HG03095 (cell line): Measurements from ENCODE around the gene C1QTNF9.
"Not testable (repeated sequence)": the region's sequence is repeated elsewhere in the genome, so short reads cannot be mapped to it uniquely, and the experiment has no call there.

Experiments
- ATAC-seq: cut with Tn5 transposase; IDR thresholded peaks from one replicate; pipeline ENCODE4 v1.9.1; 2021; ENCODE audit warnings: moderate library complexity; ENCODE audit not compliant: unreplicated experiment

Gene C1QTNF9

GRCh38 chr13:24319641-24320040 lies 10.3 kb downstream of the C1QTNF9 start:
- ATAC-seq: not testable (repeated sequence)

GRCh38 chr13:24321416-24321815 lies 12.0 kb downstream of the C1QTNF9 start:
- not testable (repeated sequence) for ATAC-seq

DNA sequence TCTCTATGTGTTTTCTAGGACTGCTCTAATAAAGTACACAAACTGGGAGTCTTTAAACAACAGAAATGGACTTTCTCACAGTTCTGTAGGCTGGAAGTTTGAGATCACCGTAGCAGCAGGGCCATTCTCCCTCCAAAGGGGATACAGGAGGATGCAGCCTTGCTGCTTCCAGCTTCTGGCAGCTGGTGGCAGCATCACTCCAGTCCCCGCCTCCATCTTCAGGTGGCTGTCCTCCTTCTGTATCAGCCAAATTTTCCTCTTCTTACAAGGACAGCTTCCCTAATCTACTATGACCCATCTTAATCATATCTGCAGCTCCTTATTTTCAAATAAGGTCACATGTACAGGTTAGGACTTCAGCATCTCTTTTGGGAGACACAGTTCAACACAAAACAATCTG lies 13.1 kb downstream of the C1QTNF9 start:
- ATAC-seq: not testable (repeated sequence)

DNA sequence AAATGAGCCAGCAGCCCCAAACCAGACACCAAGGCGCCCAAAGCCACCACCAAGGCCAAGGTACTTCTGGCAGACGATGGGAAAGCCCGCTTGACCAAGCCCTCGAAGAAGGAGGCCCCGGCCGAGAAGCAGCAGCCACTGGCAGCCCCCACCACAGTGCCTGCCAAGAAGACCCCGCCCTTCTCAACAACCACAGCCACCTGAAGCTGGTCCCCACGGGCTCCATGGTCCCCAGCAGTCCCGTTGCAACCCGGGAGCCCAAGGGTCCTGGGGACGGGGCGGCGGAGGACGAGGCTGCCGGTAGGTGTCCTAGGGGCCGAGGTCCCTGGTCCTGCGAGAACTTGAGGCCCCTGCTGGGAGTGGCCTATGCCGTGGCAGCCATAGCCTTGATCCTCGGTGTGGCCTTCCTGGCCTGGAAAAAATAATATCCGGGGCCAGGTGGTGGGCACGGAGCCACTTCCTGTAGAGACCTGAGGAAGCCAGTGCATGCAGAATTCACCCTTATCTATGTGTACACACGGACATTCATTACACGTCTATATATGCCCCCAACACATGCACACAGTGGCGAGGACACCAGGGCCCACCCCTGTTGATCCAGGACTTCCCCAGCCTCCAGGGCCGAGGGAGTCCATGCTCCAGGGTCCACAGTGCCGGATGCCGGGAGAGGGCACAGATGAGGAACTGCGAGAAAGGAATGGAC lies 13.8 kb downstream of the C1QTNF9 start:
- ATAC-seq: no peak

- no peak for ATAC-seq
Observed at GRCh38 chr13:24323739-24324075, 14.3 kb downstream of the C1QTNF9 start.

DNA sequence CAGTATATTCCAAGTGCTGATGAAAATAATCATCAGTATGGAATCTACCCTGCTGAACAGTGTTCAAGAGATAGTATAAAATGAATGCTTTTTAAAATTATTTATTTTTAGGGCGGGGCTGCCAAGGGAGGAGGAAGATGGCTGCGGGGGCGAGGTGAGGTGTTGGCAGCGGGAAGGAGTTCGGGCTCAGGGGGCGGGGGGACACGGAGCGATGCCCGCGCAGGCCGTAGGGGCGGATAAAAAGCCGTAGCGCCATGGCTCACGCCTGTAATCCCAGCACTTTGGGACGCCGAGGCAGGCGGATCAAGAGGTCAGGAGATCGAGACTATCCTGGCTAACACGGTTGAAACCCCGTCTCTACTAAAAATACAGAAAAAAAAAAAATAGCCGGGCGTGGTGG lies 18.2 kb downstream of the C1QTNF9 start:
- ATAC-seq: not testable (repeated sequence)

GRCh38 chr13:24328145-24328544 lies 18.8 kb downstream of the C1QTNF9 start:
- no peak for ATAC-seq

DNA sequence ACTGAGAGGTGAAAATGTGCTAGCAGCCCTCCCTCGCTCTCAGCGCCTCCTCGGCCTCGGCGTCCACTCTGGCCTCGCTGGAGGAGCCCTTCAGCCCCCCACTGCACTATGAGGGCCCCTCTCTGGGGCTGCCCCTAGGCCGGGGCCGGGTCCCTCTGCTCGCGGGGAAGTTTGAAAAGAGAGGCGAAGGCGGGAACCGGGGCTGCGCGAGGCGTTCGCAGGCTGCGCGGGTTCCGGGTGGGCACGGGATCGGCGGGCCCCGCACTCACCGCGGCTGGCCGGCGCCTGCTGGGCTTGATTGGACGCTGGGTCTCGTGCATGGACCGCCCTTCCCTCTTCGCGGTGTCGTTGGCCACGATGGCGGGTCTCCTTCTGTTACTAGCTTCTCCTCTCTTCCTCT lies 29.3 kb downstream of the C1QTNF9 start:
- ATAC-seq: no peak

DNA sequence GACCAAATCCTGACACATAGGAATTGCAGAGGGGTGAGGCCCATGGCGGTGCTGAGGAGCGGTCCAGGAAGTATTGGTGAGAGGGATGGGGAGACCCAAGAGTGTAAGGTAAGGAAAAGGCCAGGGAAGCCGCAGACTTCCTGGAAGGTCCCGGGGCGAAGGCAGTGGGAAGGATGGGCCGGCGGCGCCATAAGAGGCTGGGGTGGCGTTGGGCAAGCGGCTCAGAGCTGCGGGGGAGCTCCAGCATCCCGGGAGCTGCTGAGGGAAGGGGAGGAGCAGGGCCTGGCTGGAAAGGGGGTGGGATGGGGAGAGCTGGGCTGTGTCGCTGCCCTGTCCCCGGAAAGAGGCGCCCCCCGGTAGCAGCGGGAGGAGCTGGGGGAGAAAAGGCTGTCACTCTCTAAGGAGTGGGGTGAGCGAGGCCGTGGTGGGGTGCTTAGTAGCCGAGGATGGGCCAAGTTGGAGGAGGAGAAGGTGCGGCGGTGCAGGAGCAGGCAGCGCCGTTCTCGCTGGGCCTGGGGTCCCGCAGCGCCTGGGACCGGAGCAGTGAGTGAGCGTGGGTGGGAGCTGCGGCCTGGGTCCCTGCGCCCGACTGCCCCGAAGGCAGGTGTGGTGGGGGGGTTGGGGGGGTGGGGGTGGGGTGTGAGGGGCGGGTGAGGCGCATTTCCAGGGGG lies 30.7 kb downstream of the C1QTNF9 start:
- ATAC-seq: no peak

GRCh38 chr13:24340608-24340955 lies 31.2 kb downstream of the C1QTNF9 start:
- ATAC-seq: no peak

DNA sequence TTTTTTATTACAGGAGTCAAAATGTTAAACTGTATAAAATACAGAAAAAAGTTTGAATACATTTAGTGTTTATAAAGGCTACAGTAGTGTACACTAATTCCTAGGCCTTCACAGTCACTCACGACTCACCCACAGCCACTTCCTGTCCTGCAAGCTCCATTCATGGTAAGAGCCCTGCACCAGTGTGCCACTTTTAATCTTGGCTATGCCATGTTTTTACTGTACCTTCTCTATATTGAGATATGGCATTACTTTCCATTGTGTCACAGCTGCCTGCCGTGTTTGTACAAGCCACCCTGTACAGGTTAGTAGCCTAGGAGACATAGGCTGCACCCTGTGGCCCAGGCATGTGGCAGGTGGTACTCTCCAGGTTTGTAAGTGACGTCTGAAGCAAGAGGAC lies 32.1 kb downstream of the C1QTNF9 start:
- ATAC-seq: no peak

GRCh38 chr13:24348385-24348784 lies 39.0 kb downstream of the C1QTNF9 start:
- ATAC-seq: no peak

- no peak for ATAC-seq
Observed at GRCh38 chr13:24348797-24349515, 39.6 kb downstream of the C1QTNF9 start.

DNA sequence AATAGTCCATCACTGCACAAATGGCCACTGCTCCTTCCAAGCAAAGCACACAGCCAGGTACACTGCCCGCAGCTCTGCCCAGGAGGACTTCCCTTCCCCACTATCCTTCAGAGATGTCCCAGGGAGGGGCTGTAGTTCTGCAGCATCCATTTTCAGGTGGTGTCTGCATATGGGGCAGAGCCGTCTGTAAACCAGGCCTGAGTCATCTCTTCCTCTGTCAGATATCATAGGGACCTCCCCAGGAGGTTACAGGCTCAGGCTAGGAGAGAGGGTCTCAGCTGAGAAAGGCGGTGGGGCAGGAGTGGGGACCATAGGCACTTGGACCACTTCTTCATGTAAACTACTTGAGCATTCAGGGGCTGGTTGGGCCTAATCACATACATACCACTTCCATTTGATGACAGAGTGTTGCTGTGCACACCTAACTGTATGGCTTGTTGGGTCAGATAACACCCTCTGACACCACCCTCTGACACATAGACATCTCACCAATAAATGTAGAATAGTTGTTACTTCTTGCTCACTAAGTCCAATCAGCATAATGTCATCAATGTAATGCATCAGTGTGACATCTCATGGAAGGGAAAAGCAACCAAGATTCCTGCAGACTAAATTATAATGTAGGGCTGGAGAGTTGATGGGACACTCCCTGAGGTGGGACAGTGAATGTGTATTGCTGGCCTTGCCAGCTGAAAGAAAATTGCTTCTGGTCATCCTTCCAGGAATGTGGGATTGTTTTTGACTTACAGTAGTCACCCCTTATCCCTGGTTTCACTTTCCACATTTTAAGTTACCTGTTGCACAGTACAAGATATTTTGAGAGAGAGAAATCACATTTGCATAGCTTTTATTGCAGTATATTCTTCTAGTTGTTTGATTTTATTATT lies 40.6 kb downstream of the C1QTNF9 start:
- ATAC-seq: not testable (repeated sequence)

DNA sequence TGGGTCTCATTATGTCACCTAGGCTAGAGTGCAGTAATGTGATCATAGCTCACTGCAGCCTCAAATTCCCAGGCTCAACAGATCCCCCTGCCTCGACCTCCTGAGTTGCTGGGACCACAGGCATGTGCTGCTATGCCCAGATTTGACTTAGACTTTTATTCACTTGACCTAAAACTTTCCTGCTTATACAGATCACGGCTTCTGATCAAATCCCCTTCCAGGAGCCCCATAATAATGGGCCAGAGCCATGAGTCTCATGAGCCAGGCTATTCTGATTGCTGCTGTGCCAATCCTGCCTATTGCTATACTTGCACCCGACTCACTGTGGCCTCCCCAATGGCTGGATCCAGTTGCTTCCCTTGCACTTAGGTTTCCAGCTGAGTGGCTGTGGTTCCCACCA lies 42.0 kb downstream of the C1QTNF9 start:
- no peak for ATAC-seq

DNA sequence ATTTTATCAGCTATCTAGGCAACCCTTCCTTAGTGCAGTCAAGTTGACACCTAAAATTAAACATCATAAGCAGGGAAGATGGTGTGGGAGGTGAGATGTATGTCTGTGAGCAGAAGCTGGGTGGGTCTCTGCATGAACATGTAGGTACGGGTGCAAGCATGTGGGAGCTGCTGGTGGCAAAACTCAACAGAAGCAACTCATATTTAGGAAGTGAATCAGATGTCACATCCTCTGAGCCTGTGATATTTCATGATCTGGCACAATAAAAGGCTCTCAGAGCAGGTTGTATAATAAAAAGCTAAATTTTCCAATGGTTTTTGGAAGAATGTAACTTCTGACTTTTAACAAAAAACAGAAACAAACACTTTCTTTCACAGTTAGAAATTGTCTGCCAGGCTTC lies 44.4 kb downstream of the C1QTNF9 start:
- no peak for ATAC-seq

GRCh38 chr13:24355103-24355502 lies 45.7 kb downstream of the C1QTNF9 start:
- no peak for ATAC-seq

GRCh38 chr13:24356270-24356669 lies 46.9 kb downstream of the C1QTNF9 start:
- no peak for ATAC-seq

- ATAC-seq: no peak
Observed at GRCh38 chr13:24356837-24357236, 47.5 kb downstream of the C1QTNF9 start.

GRCh38 chr13:24357756-24358155 lies 48.4 kb downstream of the C1QTNF9 start:
- ATAC-seq: no peak

DNA sequence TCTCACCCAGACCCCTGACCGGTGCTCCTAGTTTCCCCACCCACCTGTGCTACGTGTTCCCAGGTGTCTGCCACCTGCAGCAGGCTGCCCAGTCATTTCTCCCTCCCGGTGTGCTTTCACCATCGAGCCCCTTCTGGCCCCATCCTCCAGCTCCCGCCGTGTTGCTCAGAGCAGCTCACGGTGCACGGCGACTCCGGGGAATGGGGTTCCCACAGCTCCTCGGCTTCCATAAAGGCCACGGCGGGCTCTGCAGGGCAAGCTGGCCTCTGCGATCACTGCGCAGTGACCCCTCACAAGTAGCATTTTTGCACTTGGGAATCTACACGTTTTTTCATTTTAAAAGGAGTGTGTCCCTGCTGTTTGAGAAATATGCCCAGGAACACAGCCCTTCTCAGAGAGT lies 49.5 kb downstream of the C1QTNF9 start:
- ATAC-seq: not testable (repeated sequence)
